HG03196 (cell line): ENCODE data around the gene TOPBP1.
A peak's percentile ranks its signal among the peaks of the same experiment; 100 is the strongest.
"Not testable (repeated sequence)": the region's sequence is repeated elsewhere in the genome, so short reads cannot be mapped to it uniquely, and the experiment has no call there.

Experiments used
- ATAC-seq: cut with Tn5 transposase; IDR thresholded peaks from one replicate; pipeline ENCODE4 v1.9.1; 2021; ENCODE audit not compliant: unreplicated experiment

TOPBP1 gene

GRCh38 chr3:133573054-133573628 is 88.6 kb downstream of the TOPBP1 start:
- peak; percentile 72 for ATAC-seq

DNA sequence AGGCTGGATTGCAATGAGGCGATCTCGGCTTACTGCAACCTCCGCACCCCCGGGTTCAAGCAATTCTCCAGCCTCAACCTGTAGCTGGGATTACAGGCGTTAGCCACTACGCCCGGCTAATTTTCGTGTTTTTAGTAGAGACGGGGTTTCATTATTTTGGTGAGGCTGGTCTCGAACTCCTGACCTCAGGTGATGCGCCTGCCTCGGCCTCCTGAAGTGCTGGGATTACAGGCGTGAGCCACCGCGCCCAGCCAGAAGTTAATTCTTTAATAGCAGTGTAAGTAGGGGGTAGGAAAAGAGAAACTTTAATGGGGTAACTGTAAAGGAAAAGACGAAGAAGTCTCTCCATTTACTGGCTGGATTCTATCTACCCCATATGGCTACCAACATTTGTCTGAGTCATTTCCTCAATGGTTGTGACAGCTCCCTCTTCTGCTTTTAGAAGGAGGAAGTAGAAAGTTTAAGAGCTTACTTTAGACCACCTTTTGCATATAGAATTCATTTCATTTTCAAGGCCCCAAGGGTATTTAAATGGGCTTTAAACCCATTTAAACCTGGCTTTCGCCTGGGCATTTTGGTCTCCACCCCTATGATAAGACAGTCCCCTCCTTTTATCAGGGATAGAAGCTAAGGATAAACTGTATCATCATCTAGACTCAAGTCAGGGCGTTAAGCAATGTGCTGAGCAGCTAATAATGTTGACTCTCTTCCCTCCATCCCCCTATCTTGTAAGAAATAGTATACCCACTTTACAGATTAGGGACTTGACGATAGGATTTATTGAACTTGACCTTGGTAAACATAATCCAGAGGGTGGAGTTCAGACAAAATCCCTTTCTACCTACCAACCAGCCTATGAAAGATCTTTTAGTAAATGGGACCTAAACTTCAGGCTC is 89.3 kb downstream of the TOPBP1 start:
- peak; percentile 13 for ATAC-seq

- no peak for ATAC-seq
These were observed 90.8 kb downstream of the TOPBP1 start for GRCh38 chr3:133570937-133571320.

DNA sequence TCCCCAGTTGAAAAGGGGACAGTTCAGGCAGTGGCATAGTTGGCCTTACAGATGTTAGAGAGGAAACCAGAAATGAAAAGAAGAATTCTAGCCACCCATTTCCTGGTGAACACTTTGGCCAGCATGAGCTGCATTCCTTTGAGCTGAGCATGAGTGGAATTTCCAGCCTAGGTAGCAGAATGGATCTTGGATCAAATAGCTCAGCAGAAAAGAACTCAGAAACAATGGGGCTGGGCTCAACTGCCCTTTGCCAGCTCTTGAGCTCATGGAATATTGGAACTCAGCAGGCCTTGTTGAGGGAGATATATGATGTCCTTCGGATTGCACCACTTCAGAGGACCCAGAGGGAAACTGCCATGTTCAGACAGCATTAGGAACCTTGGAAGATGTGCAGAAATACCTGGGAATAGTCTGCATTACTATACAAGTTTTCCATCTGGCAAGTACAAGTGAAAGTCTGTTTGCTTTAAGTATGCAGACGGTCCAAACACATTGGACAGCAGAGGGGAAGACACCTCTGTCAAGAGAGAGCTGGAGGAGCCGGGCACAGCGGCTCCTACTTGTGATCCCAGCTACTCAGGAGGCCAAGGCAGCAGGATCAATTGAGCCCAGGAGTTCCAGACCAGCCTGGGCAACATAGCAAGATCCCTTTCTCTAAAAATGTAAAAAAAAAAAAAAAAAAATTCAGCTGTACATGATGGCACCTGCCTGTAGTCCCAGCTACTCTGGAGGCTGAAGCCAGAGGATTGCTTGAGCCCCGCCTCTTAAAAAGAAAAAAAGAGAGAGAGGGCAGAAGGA is 91.4 kb downstream of the TOPBP1 start:
- no peak for ATAC-seq

DNA sequence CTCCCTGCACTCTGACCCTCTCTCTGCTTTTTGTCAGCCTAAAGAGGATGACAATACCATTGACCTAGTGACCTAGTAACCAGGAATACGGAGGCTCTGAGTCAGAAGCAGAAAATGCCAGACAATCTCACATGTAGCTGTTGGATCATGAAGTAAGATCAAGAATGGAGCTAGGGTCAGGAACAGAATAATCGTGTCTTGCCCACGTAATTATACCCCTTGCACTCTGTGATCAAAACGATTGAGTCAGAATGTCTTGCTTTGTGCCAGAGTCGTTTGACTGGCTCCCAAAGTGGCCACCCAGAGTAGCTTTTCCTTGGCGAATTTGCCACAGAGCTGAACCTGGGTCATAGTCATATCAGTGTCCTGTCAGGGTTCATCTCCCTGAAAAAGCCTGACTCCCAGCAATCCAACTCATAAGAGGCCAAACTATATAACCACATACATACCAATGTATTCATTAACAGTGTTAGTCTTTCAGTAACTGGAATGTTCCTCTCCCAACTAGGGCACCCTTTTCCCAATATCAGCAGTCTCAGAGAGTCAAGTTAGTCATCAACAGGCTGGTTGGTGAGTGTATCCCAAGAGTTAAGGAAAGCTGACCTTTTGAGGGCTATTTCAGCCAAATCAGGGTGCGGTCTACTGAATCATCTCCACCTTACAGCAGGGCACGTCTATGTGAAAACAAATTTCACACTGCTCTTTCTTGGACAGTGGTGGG is 93.3 kb downstream of the TOPBP1 start:
- no peak for ATAC-seq

DNA sequence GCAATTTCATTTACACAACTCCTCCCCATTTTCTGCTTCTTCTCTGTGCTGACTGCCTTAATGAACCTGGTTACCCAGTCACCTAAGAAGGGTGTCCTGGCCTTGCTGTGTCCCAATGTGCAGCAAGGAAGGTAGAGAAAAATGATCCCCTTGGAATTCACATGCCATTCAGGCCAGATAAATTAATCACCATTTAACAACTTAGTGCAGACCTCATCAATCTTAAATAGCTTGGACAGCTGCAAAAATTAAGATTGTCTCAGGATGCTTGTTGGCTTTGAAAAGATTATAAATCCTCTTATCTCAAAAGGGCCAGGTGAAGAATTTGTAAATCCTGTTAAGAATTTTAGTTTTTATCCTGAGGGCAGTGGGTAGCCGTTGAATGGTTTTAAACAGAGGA is 97.9 kb downstream of the TOPBP1 start:
- no peak for ATAC-seq

GRCh38 chr3:133563186-133563591 is 98.6 kb downstream of the TOPBP1 start:
- ATAC-seq = no peak

- ATAC-seq = no peak
These were observed 99.4 kb downstream of the TOPBP1 start for GRCh38 chr3:133562376-133562775.

- ATAC-seq = no peak
These were observed 100.1 kb downstream of the TOPBP1 start for GRCh38 chr3:133561679-133562078.

- ATAC-seq = not testable (repeated sequence)
These were observed 110.2 kb downstream of the TOPBP1 start for GRCh38 chr3:133551589-133551988.
